ENCODE measurements around the gene GLRB. TPM values are rescaled to one million over a fixed set of nuclear protein-coding genes. Genes with fewer than 3 reads are reported as not detected.

The GLRB gene
- total RNA-seq (2022; extraction: Qiagen RNA extraction; ENCODE audit: low read depth) = 0.66 to 0.85 TPM (median 0.74 TPM) in 5 replicates

DNA sequence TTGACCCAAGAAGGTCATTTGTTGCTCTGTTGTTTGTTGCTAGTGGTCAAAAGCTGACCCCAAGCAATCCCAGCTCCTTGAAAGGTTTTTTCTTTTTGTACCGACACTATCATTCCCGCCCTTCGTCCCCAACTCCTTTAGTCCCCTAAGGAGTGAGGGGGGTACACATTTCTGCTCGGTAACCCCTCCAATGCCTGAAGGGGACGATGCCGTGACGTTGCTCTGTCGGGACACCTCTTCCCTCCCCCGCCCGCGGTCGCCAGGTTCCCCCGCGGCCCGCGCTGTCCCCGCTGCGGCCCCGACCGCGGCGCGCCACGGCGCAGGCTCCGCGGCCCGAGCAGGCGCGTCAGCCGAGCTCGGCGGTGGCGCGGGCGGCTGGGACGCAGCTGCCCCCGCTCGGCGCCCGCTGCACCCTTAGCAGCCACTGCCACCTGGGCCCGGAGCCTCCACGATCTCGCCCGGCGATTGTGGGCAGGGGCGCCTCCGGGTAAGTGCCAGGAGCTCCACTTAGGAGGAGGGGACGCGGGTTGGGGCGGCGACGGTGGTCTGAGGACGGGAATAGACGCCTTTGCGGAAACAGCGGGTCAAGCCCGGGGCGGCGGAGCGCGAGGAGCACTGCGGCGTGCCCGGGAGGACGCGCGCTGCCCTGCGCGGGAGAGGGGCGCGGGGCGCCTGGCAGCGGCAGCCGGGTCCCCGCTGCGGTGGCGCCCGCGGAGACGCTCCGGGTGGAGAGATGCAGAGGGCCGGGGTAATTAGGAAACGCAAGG lies at the start of gene GLRB:
GLRB (plus strand) TSS at position 340 of the 767 bp plus-strand sequence. CDS start 1,875 bp downstream, outside the sequence.

DNA sequence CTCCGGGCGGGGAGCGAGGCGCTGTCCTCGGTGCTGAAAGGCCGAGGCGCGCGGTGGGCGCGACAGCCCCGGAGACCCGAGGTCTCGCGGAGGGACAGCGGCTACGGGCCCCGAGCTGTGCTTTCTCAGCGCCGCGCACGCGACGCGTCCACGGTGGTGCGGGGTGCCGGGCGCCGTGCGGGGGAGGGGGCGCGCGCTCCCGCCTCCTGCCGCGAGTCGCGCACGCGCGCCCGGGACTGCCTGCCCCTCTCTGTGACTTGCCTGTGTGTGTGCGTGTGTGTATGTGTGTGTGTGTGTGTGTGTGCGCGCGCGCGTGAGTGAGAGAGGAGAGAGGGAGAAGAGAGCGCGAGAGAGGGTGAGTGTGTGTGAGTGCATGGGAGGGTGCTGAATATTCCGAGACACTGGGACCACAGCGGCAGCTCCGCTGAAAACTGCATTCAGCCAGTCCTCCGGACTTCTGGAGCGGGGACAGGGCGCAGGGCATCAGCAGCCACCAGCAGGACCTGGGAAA lies 144.5 kb downstream of the GLRB start, which contains the start of gene GRIA2:
GRIA2 (plus strand) TSS at position 358 of the 511 bp plus-strand sequence. CDS start 315 bp downstream, outside the sequence.

Other genes with a start within 250 kb of the GLRB start
- 2.5 to 4.3 TPM (median 3.5 TPM) in 5 replicates for gene PDGFC, start 104.4 kb upstream of the GLRB start, total RNA-seq (2022; extraction: Qiagen RNA extraction; ENCODE audit: low read depth)
- not detected in 5 replicates for gene GRIA2, start 144.6 kb downstream of the GLRB start, total RNA-seq (2022; extraction: Qiagen RNA extraction; ENCODE audit: low read depth)